Ovary (tissue), 3 donors: Measurements from ENCODE around the gene LBH.

Source experiments
- CTCF ChIP-seq, 3 donors: fragments of 450-650 bp in 2 of 3; fragments of 200-600 bp in 1 of 3; IDR thresholded peaks; one replicate each; pipeline versions ENCODE4 v1.5.1 to v1.8.0; 2016 to 2022; ENCODE audit warnings: antibody characterized with exemption in 3 of 3, mild to moderate bottlenecking in 1 of 3
- EP300 ChIP-seq: sonication (generic); formaldehyde crosslinking; IDR thresholded peaks from one replicate; pipeline ENCODE4 v1.6.1; 2017; ENCODE audit warnings: antibody characterized with exemption
- POLR2A ChIP-seq: fragments of 450-650 bp; IDR thresholded peaks from one replicate; pipeline ENCODE4 v1.6.1; 2017; ENCODE audit warnings: antibody characterized with exemption, mild to moderate bottlenecking, moderate library complexity
- donor health status: DM: no; HTN: no; CAD: no.

GRCh38 chr2:30188292-30188691, 43.0 kb upstream of the LBH start:
- no peak for TF ChIP-seq CTCF (IDR thresholded peaks at IDR 0.05)
- TF ChIP-seq EP300: no peak
- no peak for TF ChIP-seq POLR2A
